Measurements from ENCODE around the gene TNNT3. TPM values are rescaled to one million over a fixed set of nuclear protein-coding genes. Genes with fewer than 3 reads are reported as not detected.

Gene TNNT3
- total RNA-seq, 1 experiment from 2014 or later: not detected

- DNase-seq (ENCODE audit: low read depth): no peak
These were observed 34.2 kb downstream of the TNNT3 start for GRCh38 chr11:1953489-1954266.

- no peak for DNase-seq (ENCODE audit: low read depth)
These were observed 38.9 kb downstream of the TNNT3 start for GRCh38 chr11:1958367-1958766.

- no peak for DNase-seq (ENCODE audit: low read depth)
These were observed 40.3 kb downstream of the TNNT3 start for GRCh38 chr11:1959786-1960185.

GRCh38 chr11:1963864-1964263 is 44.4 kb downstream of the TNNT3 start:
- no peak for DNase-seq (ENCODE audit: low read depth)

- DNase-seq (ENCODE audit: low read depth): no peak
These were observed 44.8 kb downstream of the TNNT3 start for GRCh38 chr11:1964348-1964747.

- no peak for DNase-seq (ENCODE audit: low read depth)
These were observed 45.5 kb downstream of the TNNT3 start for GRCh38 chr11:1964955-1965354.

GRCh38 chr11:1966531-1966930 is 47.0 kb downstream of the TNNT3 start:
- no peak for DNase-seq (ENCODE audit: low read depth)

- no peak for DNase-seq (ENCODE audit: low read depth)
These were observed 48.2 kb downstream of the TNNT3 start for GRCh38 chr11:1967641-1968225.

- DNase-seq (ENCODE audit: low read depth): no peak
These were observed 49.0 kb downstream of the TNNT3 start for GRCh38 chr11:1968454-1969002.

GRCh38 chr11:1969035-1969434 is 49.5 kb downstream of the TNNT3 start:
- DNase-seq (ENCODE audit: low read depth): no peak

- no peak for DNase-seq (ENCODE audit: low read depth)
These were observed 50.3 kb downstream of the TNNT3 start for GRCh38 chr11:1969776-1970175.

- no peak for DNase-seq (ENCODE audit: low read depth)
These were observed 51.5 kb downstream of the TNNT3 start for GRCh38 chr11:1970956-1971355.

GRCh38 chr11:1975185-1975584 is 55.7 kb downstream of the TNNT3 start:
- DNase-seq (ENCODE audit: low read depth): no peak

GRCh38 chr11:1978720-1979473 is 59.4 kb downstream of the TNNT3 start:
- DNase-seq (ENCODE audit: low read depth): no peak

- DNase-seq (ENCODE audit: low read depth): no peak
These were observed 60.1 kb downstream of the TNNT3 start for GRCh38 chr11:1979607-1980006.

GRCh38 chr11:1982873-1983600 is 63.5 kb downstream of the TNNT3 start:
- DNase-seq (ENCODE audit: low read depth): no peak

- no peak for DNase-seq (ENCODE audit: low read depth)
These were observed 64.1 kb downstream of the TNNT3 start for GRCh38 chr11:1983601-1983961.

- DNase-seq (ENCODE audit: low read depth): no peak
These were observed 67.5 kb downstream of the TNNT3 start for GRCh38 chr11:1987024-1987423.

- no peak for DNase-seq (ENCODE audit: low read depth)
These were observed 68.7 kb downstream of the TNNT3 start for GRCh38 chr11:1988174-1988573.

All from RPMI7951 (cell line).